CD14-positive monocyte (primary cell): ENCODE data around the gene HMGN2. TPM values are rescaled to one million over a fixed set of nuclear protein-coding genes. Genes with fewer than 3 reads are reported as not detected.

ENCODE experiments used
- DNase-seq, 3 donors: peaks; one replicate each; pipeline ENCODE4 v3.0.0-alpha.2; 2011 to 2022
- H2AFZ ChIP-seq: 2 replicates; pipeline ENCODE4 v1.6.0; 2012; ENCODE audit warnings: mild to moderate bottlenecking, low read depth, low read length, inconsistent platforms; ENCODE audit not compliant: insufficient read depth, poor library complexity, severe bottlenecking
- H3K27ac ChIP-seq, 2 donors: 1 replicate in 1 of 2; 2 replicates in 1 of 2; pipeline ENCODE4 v1.5.1; 2012 to 2013; ENCODE audit warnings: low read length in 2 of 2, control low read depth in 1 of 2, inconsistent platforms in 1 of 2, low read depth in 1 of 2, mild to moderate bottlenecking in 1 of 2
- H3K27me3 ChIP-seq, 2 donors: one replicate each; pipeline versions ENCODE4 v1.6.0 to v1.6.1; 2011 to 2013; ENCODE audit warnings: low read length in 2 of 2; ENCODE audit not compliant: control insufficient read depth in 2 of 2, insufficient read depth in 2 of 2
- H3K36me3 ChIP-seq, 2 donors: replicated peaks in 1 of 2; 1 replicate in 1 of 2; 2 replicates in 1 of 2; pipeline versions ENCODE4 v1.5.1 to v1.6.1; 2012 to 2013; ENCODE audit warnings: low read length in 2 of 2, control low read depth in 1 of 2, inconsistent platforms in 1 of 2, mild to moderate bottlenecking in 1 of 2; ENCODE audit not compliant: insufficient read depth in 2 of 2, control insufficient read depth in 1 of 2
- H3K4me1 ChIP-seq, 2 donors: 1 replicate in 1 of 2; 2 replicates in 1 of 2; pipeline versions ENCODE4 v1.5.1 to v1.6.1; 2012 to 2013; ENCODE audit warnings: low read length in 2 of 2, control low read depth in 1 of 2, inconsistent platforms in 1 of 2, mild to moderate bottlenecking in 1 of 2, moderate library complexity in 1 of 2; ENCODE audit not compliant: insufficient read depth in 2 of 2, control insufficient read depth in 1 of 2
- H3K4me2 ChIP-seq: replicated peaks from 2 replicates; pipeline ENCODE3; 2012; ENCODE audit warnings: low read length, moderate library complexity, mild to moderate bottlenecking; ENCODE audit not compliant: poor library complexity, severe bottlenecking; ENCODE audit errors: extremely low read depth
- H3K4me3 ChIP-seq, 3 experiments: fragments of 200-600 bp in 1 of 3; sonication (generic) in 1 of 3; replicated peaks in 1 of 3; 1 replicate in 2 of 3; 2 replicates in 1 of 3; pipeline ENCODE4 v1.5.1; 2011 to 2013; ENCODE audit warnings: low read length in 3 of 3, mild to moderate bottlenecking in 3 of 3, control low read depth in 2 of 3, low read depth in 2 of 3, inconsistent platforms in 1 of 3, moderate library complexity in 1 of 3
- H3K79me2 ChIP-seq: 2 replicates; pipeline ENCODE4 v1.6.0; 2012; ENCODE audit warnings: mild to moderate bottlenecking, control low read depth, inconsistent platforms, low read length, moderate library complexity; ENCODE audit not compliant: insufficient read depth
- H3K9ac ChIP-seq: 2 replicates; pipeline ENCODE4 v1.6.0; 2017; ENCODE audit warnings: low read length, mild to moderate bottlenecking; ENCODE audit not compliant: insufficient read depth, poor library complexity, severe bottlenecking
- H3K9me3 ChIP-seq, 2 donors: replicated peaks in 1 of 2; 1 replicate in 1 of 2; 2 replicates in 1 of 2; pipeline versions ENCODE4 v1.5.1 to v1.6.1; 2012 to 2013; ENCODE audit warnings: low read length in 2 of 2, control low read depth in 1 of 2; ENCODE audit not compliant: control insufficient read depth in 1 of 2, insufficient read depth in 1 of 2
- H4K20me1 ChIP-seq: 2 replicates; pipeline ENCODE4 v1.6.0; 2012; ENCODE audit warnings: mild to moderate bottlenecking, low read length, control low read depth, moderate library complexity; ENCODE audit not compliant: insufficient read depth
- H3K27ac Mint-ChIP-seq, 7 donors: one replicate each; pipeline ENCODE4 v1.8.0; 2020; ENCODE audit warnings: mild to moderate bottlenecking in 7 of 7, mixed read lengths in 7 of 7, moderate library complexity in 6 of 7, inconsistent platforms in 2 of 7
- H3K27me3 Mint-ChIP-seq, 3 donors: one replicate each; pipeline ENCODE4 v1.8.0; 2021 to 2022; ENCODE audit warnings: low read depth in 3 of 3, mild to moderate bottlenecking in 3 of 3, mixed read lengths in 3 of 3, moderate library complexity in 3 of 3, inconsistent platforms in 1 of 3
- H3K36me3 Mint-ChIP-seq, 2 donors: one replicate each; pipeline ENCODE4 v1.8.0; 2020; ENCODE audit warnings: mixed read lengths in 2 of 2, inconsistent platforms in 1 of 2, mild to moderate bottlenecking in 1 of 2
- H3K4me1 Mint-ChIP-seq: one replicate; pipeline ENCODE4 v1.8.0; 2020; ENCODE audit warnings: mild to moderate bottlenecking, mixed read lengths
- H3K4me3 Mint-ChIP-seq, 2 donors: one replicate each; pipeline ENCODE4 v1.8.0; 2020; ENCODE audit warnings: mild to moderate bottlenecking in 2 of 2, mixed read lengths in 2 of 2, moderate library complexity in 1 of 2
- H3K9me3 Mint-ChIP-seq, 7 donors: one replicate each; pipeline ENCODE4 v1.8.0; 2020 to 2022; ENCODE audit warnings: mixed read lengths in 7 of 7, mild to moderate bottlenecking in 6 of 7, moderate library complexity in 6 of 7, inconsistent platforms in 2 of 7
- CTCF ChIP-seq: fragments of 200-600 bp; IDR thresholded peaks from one replicate; pipeline ENCODE4 v1.8.0; 2022; ENCODE audit warnings: antibody characterized with exemption, mild to moderate bottlenecking
- WGBS: methylation state at CpG from one replicate; pipeline ENCODE4 v1.1.5; 2013; ENCODE audit warnings: missing lambda C conversion rate; ENCODE audit not compliant: insufficient coverage; 5-methylcytosine and 5-hydroxymethylcytosine counted together
- intact Hi-C, 2 donors: fragments of 100-400 bp; cut with micrococcal nuclease; formaldehyde crosslinking; loops; one replicate each; pipeline versions ENCODE4 v1.15.0 to v1.15.1; 2023
- polyA plus RNA-seq, 3 donors: library from polyadenylated mRNA; depleted of rRNA in 1 of 3; unstranded in 2 of 3; stranded (reverse) in 1 of 3; fragments of 300-500 nt in 2 of 3; fragments of >200 nt in 1 of 3; fragmentation: Illumina TruSeq in 2 of 3; gene quantifications; 1 replicate in 2 of 3; 2 replicates in 1 of 3; pipeline ENCODE4 v1.2.3, GENCODE V29; 2012 to 2021

HMGN2 gene
- polyA plus RNA-seq, 3 donors: 400 to 575 (median 555) TPM

GRCh38 chr1:26468911-26469310, 3.3 kb upstream of the HMGN2 start:
- Histone ChIP-seq H3K79me2 (peaks cover 55% of the 10 kb centered on the region), H4K20me1 (peaks cover 62% of the 10 kb centered on the region), H3K4me3 (no peak overlapping the region), H3K4me2 (no peak overlapping the region), H3K9ac (no peak overlapping the region), H2AFZ (no peak overlapping the region), H3K27me3 (no peaks in the 10 kb centered on the region), H3K4me1 (peaks cover 33 to 37% of the 10 kb centered on the region in 2 donors), H3K27ac (no peak overlapping the region), H3K36me3 (peaks cover 38 to 59% of the 10 kb centered on the region in 2 donors), H3K9me3 (no peaks in the 10 kb centered on the region)
- no peak overlapping the region for H3K4me3 Mint-ChIP-seq
- H3K27me3 Mint-ChIP-seq: peaks cover 0 to 3% (median 0%) of the 10 kb centered on the region in 3 donors
- H3K27ac Mint-ChIP-seq: peak overlapping the region in 3 of 7 donors; percentile 32 to 53 (median 45)
- 96% methylated on average over 8 of the region's 10 CpGs for WGBS
- H3K4me1 Mint-ChIP-seq: peaks cover 46% of the 10 kb centered on the region
- H3K36me3 Mint-ChIP-seq: peaks cover 53 to 68% of the 10 kb centered on the region in 2 donors
- intact Hi-C loops: no loop called here
- no peaks in the 10 kb centered on the region for H3K9me3 Mint-ChIP-seq
- no peak for DNase-seq
- TF ChIP-seq CTCF: no peak

DNA sequence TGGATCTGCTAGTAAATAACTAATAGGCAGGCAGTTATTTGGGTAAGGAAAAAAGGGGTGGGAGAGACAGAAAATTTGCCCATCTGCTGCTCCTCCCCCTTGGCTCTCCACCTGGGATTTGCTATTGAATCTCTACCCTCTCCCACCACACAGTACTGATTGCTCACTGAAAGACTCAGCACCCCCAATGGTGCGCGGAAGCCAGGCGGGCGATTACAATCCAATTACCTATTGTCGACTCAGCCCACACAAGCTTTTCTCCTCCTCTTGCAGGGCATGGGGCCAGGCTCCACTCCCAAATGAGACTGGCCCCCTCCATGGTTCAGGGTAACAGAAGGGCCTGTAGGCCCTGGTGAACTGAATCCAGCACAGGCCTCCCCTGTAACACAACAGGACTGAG, 2.7 kb upstream of the HMGN2 start:
- peak overlapping the region in 1 of 2 donors; percentile 86 for H3K27ac ChIP-seq
- H3K9me3 ChIP-seq: no peaks in the 10 kb centered on the region
- H3K36me3 ChIP-seq: peaks cover 41 to 59% of the 10 kb centered on the region in 2 donors
- H3K4me2 ChIP-seq: no peak overlapping the region
- peaks cover 37 to 43% of the 10 kb centered on the region in 2 donors for H3K4me1 ChIP-seq
- peak overlapping the region in 1 of 3 experiments; percentile 81 for H3K4me3 ChIP-seq
- intact Hi-C loops: no loop called here
- no peaks in the 10 kb centered on the region for H3K9me3 Mint-ChIP-seq
- no peak for TF ChIP-seq CTCF
- 95% methylated on average over 4 of the region's 5 CpGs for WGBS
- no peak for DNase-seq
- H3K79me2 ChIP-seq: peaks cover 60% of the 10 kb centered on the region
- peaks cover 54 to 68% of the 10 kb centered on the region in 2 donors for H3K36me3 Mint-ChIP-seq
- H3K27me3 Mint-ChIP-seq: peaks cover 0 to 3% (median 0%) of the 10 kb centered on the region in 3 donors
- peaks cover 50% of the 10 kb centered on the region for H3K4me1 Mint-ChIP-seq
- H2AFZ ChIP-seq: no peak overlapping the region
- H3K27ac Mint-ChIP-seq: peak overlapping the region in 4 of 7 donors; percentile 54 to 97 (median 73)
- H4K20me1 ChIP-seq: peaks cover 68% of the 10 kb centered on the region
- no peaks in the 10 kb centered on the region for H3K27me3 ChIP-seq
- H3K9ac ChIP-seq: no peak overlapping the region
- H3K4me3 Mint-ChIP-seq: peak overlapping the region in 1 of 2 donors; percentile 31
